Amniotic epithelial cell (primary cell): ENCODE results near the gene HBE1.
A peak's percentile ranks its signal among the peaks of the same experiment; 100 is the strongest.
"Not testable (repeated sequence)": the region's sequence is repeated elsewhere in the genome, so short reads cannot be mapped to it uniquely, and the experiment has no call there.

Experiments used
- DNase-seq: peaks from one replicate; pipeline ENCODE4 v3.0.0-alpha.2; 2010; ENCODE audit warnings: low read depth

HBE1 gene

DNA sequence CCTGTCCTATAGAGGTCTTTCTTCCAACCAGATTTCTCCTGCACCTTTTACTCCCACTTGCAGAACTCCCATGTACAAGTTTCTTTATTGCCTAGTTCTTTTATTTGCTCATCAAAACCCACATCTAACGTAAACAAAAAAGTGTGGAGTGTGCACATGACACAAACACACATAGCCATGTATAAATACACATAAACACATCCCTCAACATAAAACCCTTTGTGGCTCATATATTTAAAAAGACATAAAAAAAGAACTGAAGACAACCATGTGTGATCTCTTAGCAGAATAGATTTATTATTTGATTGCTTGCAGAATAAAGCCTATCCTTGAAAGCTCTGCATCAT is 16.9 kb downstream of the HBE1 start:
- no peak for DNase-seq

DNA sequence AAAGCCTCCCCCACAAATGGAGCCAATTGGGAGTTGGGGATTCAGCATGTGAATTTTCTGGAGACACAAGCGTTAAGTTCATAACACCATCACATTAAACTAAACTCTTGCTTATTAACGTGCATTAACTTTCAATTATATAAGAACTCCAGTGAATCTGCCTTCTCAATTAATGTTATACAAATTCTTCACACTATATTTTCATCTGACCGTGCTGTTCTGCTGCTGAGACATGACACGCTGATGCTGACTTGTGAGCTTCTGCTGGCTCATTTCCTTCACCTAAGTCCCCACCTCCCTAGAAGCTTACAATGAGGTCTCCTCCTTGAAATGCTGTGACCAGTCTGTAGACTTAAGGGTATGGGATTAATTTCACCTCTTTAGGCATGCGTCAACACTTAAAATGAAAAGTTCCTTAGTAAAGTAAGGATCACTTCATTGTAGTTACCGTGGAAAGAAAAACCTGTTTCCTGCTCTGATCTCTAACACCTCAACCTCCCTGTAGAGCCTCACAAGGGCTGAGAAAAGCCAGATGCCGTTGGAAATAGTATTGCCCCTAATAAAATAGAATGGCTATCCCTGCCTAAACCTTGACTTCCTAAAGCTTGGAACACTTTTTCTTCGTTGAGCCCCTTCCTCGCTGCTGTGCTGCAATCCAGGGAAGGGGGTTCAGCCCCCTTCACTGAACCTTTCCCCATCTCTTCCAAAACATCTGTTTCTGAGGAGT is 17.4 kb downstream of the HBE1 start:
- no peak for DNase-seq

DNA sequence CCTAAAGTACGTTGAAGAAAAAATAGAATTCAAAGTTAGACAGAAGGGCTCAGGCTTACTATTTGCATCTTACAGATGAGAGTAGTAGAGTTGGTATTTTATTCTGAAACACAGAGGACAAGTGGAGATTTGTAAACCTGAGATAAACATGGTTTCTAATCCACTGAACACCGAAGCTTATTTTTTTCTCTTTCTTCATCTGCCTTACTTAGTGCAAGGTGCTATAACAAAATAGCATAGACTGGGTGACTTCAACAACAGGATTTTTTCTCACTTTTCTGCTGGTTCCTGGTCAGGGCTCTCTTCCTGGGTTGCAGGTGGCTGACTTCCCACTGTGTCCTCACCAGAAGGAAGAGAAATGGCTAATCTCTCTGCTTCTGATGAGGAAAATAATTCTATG is 18.0 kb downstream of the HBE1 start:
- no peak for DNase-seq

DNA sequence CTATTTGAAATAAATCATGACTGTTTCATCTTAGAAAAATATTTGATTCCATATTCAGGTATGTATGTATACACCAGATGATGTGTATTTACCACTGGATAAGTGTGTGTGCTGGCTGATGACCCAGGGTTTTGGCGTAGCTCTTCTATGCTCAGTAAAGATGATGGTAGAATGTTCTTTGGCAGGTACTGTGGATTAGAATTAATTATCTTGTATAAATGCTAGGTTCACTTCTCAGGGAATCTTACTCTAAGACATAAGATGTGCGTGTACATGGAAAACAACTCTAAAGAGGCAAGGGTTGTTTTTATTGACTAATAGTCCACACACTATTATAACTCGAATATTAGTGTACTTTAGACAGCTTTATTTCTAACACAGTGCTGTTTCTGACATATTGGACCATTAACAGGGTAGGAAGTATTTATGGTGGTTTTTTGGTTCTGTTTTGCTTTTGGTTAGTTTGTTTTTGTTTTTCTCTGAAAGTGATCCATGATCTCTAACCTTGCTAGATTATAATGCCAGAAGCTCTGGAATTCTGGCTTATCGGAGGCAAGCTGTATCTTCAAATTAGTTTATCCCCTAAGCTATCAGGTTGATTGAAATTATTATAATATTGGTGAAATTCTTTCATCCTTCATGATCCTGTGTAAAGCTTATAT is 19.1 kb downstream of the HBE1 start:
- DNase-seq = no peak

DNA sequence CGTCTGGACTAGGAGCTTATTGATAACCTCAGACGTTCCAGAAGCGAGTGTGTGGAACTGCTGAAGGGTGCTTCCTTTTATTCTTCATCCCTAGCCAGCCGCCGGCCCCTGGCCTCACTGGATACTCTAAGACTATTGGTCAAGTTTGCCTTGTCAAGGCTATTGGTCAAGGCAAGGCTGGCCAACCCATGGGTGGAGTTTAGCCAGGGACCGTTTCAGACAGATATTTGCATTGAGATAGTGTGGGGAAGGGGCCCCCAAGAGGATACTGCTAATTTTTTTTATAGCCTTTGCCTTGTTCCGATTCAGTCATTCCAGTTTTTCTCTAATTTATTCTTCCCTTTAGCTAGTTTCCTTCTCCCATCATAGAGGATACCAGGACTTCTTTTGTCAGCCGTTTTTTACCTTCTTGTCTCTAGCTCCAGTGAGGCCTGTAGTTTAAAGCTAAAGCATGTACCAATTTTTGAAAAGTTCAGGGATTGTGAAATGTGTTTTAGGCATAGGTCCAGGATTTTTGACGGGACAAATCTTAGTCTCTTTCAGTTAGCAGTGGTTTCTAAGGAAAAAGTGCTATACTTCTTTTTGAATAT is 19.8 kb downstream of the HBE1 start, which contains the start of gene HBG1:
HBG1 (minus strand) TSS at position 51 of the 590 bp plus-strand sequence. CDS start 53 bp downstream, outside the sequence.
- DNase-seq = not testable (repeated sequence)

DNA sequence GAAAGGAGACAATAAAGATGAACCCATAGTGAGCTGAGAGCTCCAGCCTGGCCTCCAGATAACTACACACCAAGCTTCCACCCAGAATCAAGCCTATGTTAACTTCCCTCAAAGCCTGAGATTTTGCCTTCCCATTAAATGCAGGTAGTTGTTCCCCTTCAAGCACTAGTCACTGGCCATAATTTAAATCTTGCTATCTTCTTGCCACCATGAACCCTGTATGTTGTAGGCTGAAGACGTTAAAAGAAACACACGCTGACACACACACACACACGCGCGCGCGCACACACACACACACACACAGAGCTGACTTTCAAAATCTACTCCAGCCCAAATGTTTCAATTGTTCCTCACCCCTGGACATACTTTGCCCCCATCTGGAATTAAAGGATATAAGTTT is 21.2 kb downstream of the HBE1 start:
- DNase-seq = not testable (repeated sequence)

DNA sequence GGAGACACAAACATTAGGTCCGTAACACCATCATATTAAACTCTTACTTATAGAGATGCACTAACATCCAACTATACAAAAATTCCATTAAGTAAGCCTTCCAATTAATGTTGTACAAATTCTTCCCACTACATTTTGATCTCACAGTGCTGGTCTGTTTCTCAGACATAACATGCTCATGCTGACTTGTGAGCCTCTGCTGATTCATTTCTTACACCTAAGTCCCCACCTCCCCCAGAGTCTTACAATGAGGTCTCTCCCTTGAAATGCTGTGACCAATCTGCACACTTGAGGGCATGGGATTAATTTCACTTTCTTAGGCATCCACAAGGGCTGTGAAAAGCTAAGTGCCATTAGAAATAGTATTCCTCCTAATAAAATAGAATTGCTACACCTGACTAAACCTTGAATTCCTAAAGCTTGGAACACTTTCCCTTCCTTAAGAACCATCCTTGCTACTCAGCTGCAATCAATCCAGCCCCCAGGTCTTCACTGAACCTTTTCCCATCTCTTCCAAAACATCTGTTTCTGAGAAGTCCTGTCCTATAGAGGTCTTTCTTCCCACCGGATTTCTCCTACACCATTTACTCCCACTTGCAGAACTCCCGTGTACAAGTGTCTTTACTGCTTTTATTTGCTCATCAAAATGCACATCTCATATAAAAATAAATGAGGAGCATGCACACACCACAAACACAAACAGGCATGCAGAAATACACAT is 22.1 kb downstream of the HBE1 start:
- peak; percentile 33 for DNase-seq

DNA sequence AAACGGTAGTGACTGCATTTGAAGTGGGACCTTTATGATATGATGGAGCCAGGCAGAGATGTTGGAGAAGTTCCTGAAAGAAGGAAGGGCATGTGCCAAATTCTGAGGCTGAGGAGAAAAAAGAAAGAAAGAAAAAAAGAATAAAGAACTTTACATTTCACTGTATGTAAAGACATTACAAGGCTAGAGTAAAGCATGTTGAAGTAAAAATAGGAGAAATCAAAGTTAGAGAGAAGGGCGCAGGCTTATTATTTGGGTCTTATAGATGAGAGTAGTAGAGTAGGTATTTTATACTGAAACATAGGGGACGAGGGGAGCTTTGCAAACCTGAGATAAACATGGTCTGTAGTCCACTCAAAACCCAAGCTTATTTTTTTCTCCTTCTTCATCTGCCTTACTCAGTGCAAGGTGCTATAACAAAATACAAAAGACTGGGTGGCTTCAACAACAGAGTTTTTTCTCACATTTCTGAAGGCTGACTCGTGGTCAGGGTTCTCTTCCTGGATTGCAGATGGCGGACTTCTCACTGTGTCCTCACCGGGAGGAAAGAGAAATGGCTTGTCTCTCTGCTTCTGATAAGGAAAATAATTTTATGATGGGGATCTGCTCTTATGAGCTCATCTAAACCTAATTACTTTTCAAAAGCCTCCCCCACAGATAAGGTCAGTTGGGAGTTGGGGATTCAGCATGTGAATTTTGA is 22.8 kb downstream of the HBE1 start:
- peak; percentile 50 for DNase-seq

DNA sequence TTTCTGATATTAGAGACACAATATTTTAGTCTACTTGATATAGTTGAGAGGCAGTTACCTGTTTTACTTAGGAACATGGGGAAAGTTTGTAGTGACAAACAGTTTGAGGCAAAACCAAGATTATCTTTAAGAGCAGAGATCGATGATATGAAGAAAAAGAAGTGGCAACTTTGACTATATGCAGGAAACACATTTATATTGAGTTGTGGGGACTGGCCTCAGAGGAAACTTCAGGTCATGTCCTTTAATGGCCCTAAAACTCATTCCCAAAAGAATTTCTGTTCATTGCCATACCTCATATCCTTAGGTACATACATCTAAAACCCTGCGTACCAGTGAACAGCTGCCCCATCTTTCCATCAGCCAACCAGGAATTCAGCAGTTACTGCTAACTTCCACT is 24.6 kb downstream of the HBE1 start:
- DNase-seq = no peak

DNA sequence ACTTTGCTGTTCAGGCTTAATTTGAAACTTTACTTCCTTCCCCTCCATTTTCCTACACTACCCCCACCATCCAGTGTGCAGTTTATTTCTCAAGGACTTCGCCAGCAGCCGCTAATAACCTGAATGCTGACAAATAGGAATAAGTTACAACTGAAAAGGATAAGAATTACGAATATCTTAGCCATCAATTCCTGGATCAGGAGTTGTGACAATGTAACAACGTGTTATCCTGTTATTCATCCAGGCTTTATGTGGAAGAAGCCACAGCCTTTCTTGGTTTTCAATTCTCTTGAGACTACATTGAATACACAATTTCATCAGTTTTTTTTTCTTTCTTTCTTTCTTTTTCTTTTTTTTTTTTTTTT is 25.9 kb downstream of the HBE1 start:
- DNase-seq = no peak

DNA sequence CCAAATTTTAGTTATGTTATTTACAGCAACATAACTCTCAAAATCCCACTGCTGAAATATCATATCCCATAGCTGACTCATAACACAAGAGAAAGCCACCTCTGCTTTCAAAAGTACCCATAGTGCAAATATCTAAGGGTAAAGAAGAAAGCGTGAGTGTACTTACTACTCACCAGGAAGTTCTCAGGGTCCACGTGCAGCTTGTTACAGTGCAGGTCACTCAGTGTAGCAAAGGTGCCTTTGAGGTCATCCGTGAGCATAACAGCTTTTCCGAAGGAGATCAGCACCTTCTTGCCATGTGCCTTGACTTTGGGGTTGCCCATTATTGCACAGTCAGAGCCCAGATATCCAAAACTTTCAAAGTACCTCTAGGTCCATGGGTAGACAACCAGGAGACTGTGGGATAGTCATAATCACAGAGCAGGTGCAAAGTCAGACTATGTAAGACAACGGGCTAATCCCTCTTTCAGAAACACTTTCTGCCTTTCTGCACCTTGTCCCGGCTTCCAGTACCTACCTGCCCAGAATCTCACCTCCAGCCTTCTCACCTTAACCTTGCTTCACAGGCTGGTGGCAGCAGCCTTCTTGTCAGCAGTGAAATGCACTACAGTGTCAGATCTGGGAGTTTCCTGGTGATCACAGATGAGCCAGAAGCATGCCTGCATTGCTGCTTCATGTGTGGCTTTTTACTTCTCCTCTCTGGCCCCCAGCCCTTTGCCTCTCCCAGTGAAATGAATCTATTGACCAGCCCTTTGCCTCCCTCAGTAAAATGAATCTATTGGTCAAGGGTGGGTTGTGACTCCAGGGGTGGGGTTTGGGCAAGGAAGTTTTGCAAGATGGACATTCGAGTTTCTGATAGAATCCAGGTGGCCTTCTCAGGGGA is 26.6 kb downstream of the HBE1 start:
- peak; percentile 16 for DNase-seq

DNA sequence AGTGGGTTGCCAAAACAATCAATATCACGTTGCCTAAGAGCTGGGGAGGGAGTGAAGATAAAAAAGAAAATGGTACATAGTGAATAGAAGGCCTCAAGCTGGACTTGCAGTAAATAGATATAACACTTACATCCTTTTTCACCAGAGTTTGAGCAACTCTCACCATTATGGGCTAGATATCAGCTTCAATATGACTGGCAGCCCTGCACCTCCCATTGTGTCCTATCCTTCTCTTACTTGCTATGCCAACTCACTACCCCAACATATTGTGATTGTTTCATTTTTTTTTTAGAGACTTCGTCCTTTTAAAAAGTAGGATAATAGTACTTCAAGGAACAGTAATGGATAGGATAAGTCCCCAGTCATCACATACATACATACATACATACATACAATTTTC is 27.5 kb downstream of the HBE1 start:
- no peak for DNase-seq

DNA sequence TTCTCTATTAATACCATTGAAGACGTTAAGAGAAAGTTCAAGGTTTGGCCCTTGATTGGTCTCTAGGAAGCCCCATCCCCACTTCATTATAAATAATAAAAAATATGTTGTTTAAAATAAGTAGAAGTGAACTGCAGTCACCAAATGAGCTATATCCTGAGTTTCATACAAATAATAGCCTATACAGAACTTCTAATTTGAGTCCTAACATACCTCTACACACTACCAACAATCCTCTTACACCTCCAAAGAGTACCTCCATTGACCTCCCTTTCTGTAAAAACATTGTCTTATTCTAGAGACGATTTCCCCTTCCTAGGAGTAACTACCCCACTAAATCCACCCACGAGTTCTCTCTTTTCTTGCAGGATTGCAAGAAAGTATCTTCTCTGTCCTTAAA is 28.3 kb downstream of the HBE1 start:
- DNase-seq = no peak

DNA sequence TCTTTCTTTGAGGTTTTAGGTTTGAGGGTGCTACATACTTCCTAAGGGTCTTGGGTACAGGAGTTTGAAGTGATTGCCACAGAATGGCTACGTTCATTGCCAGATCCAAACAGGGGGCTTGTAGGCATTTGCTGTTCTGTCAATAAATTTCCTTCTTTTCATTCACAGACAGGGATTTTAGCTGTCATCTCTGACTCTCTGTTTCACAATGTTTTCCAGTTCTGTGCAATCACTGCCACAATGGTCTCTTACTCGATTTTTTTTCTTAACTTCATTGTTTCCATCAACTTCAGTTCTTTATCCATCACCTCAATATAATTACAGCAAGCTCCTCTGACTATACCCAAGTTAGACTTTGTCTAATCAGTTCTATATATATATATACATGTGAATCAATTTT is 29.3 kb downstream of the HBE1 start:
- no peak for DNase-seq

DNA sequence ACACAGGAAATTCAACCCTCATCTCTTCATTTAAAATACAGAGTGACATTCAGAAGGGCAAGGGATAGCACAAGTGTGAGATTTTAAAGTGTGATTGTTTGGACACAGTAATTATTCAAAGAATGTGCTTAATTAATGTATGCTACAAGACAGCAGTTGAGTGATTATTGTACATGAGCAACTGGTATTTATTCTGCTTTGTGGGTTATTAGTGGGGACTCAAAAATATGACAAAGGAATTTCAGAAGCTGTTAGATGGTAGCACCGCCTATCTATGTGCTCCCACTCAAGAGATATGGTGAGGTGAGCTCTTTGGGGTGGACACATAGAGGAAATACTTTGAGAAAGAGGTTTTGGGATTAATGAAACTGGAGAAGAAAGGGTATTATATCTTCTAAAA is 29.7 kb downstream of the HBE1 start:
- DNase-seq = no peak

DNA sequence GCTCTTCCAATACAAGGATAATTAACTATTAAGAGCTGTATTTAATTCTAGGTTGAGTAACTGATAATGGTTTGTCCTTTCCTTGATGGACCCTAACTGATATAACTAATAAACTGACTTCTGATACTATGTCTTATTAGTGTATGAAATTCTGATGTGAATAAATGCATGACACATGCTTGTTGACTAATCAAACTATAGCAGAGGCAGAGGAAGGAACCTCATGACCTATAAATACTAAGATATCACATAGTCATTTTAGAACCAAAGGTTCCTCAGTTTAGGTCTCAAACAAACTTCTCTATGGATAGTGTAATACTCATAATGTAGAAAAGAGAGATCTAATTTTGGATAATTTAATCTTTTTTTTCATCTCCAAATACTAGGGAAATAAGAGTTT is 30.7 kb downstream of the HBE1 start:
- no peak for DNase-seq

DNA sequence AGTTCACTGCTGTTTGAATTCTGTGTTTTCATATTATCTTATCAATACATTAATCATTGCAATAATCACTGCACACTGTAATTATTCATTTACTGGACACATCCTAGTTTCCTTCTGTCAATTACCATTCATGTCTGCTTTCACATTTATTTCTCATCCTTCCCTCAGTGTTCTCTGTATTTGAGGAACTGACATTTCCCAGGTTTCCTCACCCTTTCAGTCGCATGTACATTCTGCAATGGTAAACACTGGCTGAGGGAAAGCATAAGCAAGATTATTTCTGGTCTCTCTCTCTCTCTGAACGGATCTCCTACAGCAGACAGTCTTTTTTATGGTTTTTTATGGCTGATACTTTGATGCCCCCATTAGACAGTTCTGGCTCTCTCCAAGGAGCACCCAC is 31.3 kb downstream of the HBE1 start:
- no peak for DNase-seq

DNA sequence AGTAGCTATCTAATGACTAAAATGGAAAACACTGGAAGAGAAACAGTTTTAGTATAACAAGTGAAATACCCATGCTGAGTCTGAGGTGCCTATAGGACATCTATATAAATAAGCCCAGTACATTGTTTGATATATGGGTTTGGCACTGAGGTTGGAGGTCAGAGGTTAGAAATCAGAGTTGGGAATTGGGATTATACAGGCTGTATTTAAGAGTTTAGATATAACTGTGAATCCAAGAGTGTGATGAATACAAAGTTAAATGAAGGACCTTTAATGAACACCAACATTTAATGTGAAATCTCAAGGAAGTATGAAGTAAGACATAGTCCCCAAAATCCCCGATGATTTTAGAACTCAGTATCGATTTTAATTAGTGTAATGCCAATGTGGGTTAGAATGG is 32.3 kb downstream of the HBE1 start:
- no peak for DNase-seq

DNA sequence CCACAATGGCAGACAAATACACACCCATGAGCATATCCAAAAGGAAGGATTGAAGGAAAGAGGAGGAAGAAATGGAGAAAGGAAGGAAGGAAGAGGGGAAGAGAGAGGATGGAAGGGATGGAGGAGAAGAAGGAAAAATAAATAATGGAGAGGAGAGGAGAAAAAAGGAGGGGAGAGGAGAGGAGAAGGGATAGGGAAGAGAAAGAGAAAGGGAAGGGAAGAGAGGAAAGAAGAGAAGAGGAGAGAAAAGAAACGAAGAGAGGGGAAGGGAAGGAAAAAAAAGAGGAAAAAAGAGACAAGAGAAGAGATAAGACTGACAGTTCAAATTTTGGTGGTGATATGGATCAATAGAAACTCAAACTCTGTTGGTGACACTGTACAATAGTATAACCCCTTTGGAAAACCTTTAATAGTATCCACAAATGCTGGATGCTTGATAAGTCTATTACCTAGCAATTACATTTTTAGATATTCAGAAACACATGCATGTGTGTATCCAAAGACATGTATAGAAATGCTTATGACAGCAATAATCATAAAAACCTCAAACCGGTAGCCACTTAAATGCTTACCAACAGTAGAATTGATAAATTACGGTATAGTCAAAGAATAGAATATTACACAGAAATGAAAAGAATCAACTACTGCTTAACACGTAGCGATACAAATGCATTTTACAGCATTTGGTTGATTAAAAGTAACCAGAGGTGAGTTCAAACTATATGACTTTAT is 34.2 kb downstream of the HBE1 start:
- no peak for DNase-seq

DNA sequence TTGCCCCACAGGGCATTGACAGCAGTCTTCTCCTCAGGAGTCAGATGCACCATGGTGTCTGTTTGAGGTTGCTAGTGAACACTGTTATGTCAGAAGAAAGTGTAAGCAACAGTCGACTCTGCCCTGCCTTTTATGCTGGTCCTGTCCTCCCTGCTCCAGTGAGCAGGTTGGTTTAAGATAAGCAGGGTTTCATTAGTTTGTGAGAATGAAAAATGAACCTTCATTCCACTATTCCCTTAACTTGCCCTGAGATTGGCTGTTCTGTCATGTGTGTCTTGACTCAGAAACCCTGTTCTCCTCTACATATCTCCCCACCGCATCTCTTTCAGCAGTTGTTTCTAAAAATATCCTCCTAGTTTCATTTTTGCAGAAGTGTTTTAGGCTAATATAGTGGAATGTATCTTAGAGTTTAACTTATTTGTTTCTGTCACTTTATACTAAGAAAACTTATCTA is 35.3 kb downstream of the HBE1 start, which contains the start of gene HBD:
HBD (minus strand) TSS at position 103 of the 454 bp plus-strand sequence; CDS start at position 53, 50 bp downstream.
- DNase-seq = peak; percentile 85
